ENCODE results near the gene NANOS2.

NANOS2 gene

GRCh38 chr19:45940515-45940805 is 25.9 kb upstream of the NANOS2 start:
- no peak overlapping the region for H4K8ac ChIP-seq (ENCODE audit: low read depth, low read length)
- H3K23ac ChIP-seq (ENCODE audit: low read length), result no peak overlapping the region
- H3K9ac ChIP-seq (ENCODE audit: low read length), result no peak overlapping the region
- no peak overlapping the region for H3K4me2 ChIP-seq (ENCODE audit: low read length)
- no peak overlapping the region for H3K27ac ChIP-seq (ENCODE audit: low read depth, low read length)
- no peak overlapping the region for H2BK120ac ChIP-seq (ENCODE audit: insufficient read depth, low read length, poor library complexity)
- H3K4me1 ChIP-seq (ENCODE audit: control insufficient read depth in 1 of 2, insufficient read depth in 2 of 2, low read length in 2 of 2), result no peaks in the 10 kb centered on the region
- no peak overlapping the region for H3K14ac ChIP-seq (ENCODE audit: low read length)
- H3K4me3 ChIP-seq (ENCODE audit: low read depth, low read length), result no peak overlapping the region
- no peaks in the 10 kb centered on the region for H3K27me3 ChIP-seq (ENCODE audit: insufficient read depth, low read length)
- no peaks in the 10 kb centered on the region for H3K79me1 ChIP-seq (ENCODE audit: low read length)
- H2AFZ ChIP-seq (ENCODE audit: insufficient read depth, low read length, poor library complexity), result no peak overlapping the region
- H2BK12ac ChIP-seq (ENCODE audit: low read length), result no peak overlapping the region
- no peak overlapping the region for H2BK5ac ChIP-seq (ENCODE audit: low read depth, low read length, poor library complexity)
- DNase-seq, result no peak
- no peak overlapping the region for H3K4ac ChIP-seq (ENCODE audit: low read depth, low read length)
- H3K36me3 ChIP-seq (ENCODE audit: control insufficient read depth in 1 of 2, insufficient read depth in 2 of 2, low read length in 2 of 2), result no peaks in the 10 kb centered on the region
- no peak overlapping the region for H2AK5ac ChIP-seq (ENCODE audit: low read length)
- no peak overlapping the region for H4K12ac ChIP-seq (ENCODE audit: low read depth, low read length)
- no peaks in the 10 kb centered on the region for H3K9me3 ChIP-seq (ENCODE audit: insufficient read depth, low read depth, low read length)
- no peaks in the 10 kb centered on the region for H3K79me2 ChIP-seq (ENCODE audit: control insufficient read depth, insufficient read depth, low read length, poor library complexity)
- no peak overlapping the region for H3K18ac ChIP-seq (ENCODE audit: low read length)
- WGBS (ENCODE audit: extremely low coverage, insufficient coverage, insufficient read length), result no CpG with 5 or more reads among the region's 32 CpGs
- no peak overlapping the region for H4K91ac ChIP-seq (ENCODE audit: low read depth, low read length)

DNA sequence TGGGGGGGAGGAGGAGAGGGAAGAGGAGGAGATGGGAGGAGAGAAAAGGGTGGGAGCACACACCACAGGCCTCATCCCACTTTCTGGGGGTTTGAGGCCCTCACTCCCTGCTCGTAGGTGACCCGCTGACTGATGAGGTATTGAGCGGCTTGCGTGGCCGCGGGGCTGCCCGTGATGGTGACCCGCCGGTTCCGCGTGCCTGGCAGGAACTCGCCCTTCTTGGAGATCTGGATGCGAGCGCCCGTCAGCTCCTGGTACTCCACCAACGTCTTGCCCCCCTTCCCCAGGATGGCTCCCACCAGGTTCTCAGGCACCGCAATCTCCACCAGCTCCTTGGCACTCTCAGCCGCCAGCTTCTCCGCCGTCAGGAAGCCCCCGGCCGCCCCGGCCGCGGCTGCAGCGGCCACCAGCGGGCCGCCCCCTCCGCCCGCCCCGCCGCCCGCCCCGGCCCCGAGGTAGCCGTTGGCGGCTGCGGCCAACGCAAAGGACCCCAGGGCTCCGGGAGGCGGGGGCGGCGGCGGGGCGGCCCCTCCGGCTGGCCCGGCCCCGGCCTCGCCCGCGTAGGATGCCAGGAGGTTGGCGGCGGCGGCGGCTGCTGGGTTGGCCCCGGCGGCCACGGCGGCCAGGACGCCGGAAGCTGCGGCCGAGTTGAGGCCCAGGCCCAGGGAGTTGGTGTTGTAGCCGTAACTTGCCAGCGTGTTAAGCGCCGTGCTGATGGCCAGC is 25.4 kb upstream of the NANOS2 start:
- no peaks in the 10 kb centered on the region for H3K4me1 ChIP-seq (ENCODE audit: control insufficient read depth in 1 of 2, insufficient read depth in 2 of 2, low read length in 2 of 2)
- no peak overlapping the region for H3K4me3 ChIP-seq (ENCODE audit: low read depth, low read length)
- no peak overlapping the region for H3K4me2 ChIP-seq (ENCODE audit: low read length)
- H2BK120ac ChIP-seq (ENCODE audit: insufficient read depth, low read length, poor library complexity), result no peak overlapping the region
- H2AFZ ChIP-seq (ENCODE audit: insufficient read depth, low read length, poor library complexity), result no peak overlapping the region
- H2BK5ac ChIP-seq (ENCODE audit: low read depth, low read length, poor library complexity), result no peak overlapping the region
- H4K12ac ChIP-seq (ENCODE audit: low read depth, low read length), result no peak overlapping the region
- H3K9me3 ChIP-seq (ENCODE audit: insufficient read depth, low read depth, low read length), result no peaks in the 10 kb centered on the region
- no peak overlapping the region for H2AK5ac ChIP-seq (ENCODE audit: low read length)
- H3K14ac ChIP-seq (ENCODE audit: low read length), result no peak overlapping the region
- H3K4ac ChIP-seq (ENCODE audit: low read depth, low read length), result no peak overlapping the region
- no peak overlapping the region for H3K9ac ChIP-seq (ENCODE audit: low read length)
- no peak overlapping the region for H4K8ac ChIP-seq (ENCODE audit: low read depth, low read length)
- H2BK12ac ChIP-seq (ENCODE audit: low read length), result no peak overlapping the region
- no peaks in the 10 kb centered on the region for H3K79me2 ChIP-seq (ENCODE audit: control insufficient read depth, insufficient read depth, low read length, poor library complexity)
- no peaks in the 10 kb centered on the region for H3K36me3 ChIP-seq (ENCODE audit: control insufficient read depth in 1 of 2, insufficient read depth in 2 of 2, low read length in 2 of 2)
- H3K27me3 ChIP-seq (ENCODE audit: insufficient read depth, low read length), result no peaks in the 10 kb centered on the region
- no peak overlapping the region for H4K91ac ChIP-seq (ENCODE audit: low read depth, low read length)
- no peak for DNase-seq
- no peak overlapping the region for H3K23ac ChIP-seq (ENCODE audit: low read length)
- WGBS (ENCODE audit: extremely low coverage, insufficient coverage, insufficient read length), result no CpG with 5 or more reads among the region's 67 CpGs
- no peaks in the 10 kb centered on the region for H3K79me1 ChIP-seq (ENCODE audit: low read length)
- no peak overlapping the region for H3K27ac ChIP-seq (ENCODE audit: low read depth, low read length)
- no peak overlapping the region for H3K18ac ChIP-seq (ENCODE audit: low read length)

DNA sequence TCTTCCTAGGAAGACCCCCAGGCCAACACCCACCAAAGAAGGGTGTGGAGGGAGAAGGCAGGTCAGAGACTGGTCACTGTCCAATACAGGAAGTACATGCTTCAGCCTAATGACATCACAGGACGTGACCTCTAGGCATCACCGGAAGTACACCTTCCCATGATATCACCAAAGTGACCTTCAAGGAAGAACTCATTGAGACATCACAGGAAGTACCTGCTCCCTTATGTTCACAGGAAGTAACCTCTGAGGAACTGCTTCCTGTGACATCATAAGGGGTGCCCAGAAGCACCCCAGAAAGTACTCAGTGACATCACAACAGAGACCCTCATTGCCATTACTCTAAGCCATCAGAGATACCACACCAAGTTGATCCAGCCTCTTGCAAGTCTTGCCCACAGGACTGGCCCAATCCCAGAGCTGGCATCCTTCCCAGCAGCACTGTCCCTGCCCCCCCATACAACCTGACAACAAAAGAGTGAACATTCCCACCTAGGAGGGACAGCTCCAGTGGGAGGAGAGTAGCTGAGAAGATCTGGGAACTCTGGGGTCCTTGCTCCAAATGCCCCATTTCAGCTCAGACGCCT is 24.2 kb upstream of the NANOS2 start:
- Histone ChIP-seq H3K27ac (ENCODE audit: low read depth, low read length) (no peak overlapping the region), H3K9me3 (ENCODE audit: insufficient read depth, low read depth, low read length) (peaks cover 2% of the 10 kb centered on the region), H4K91ac (ENCODE audit: low read depth, low read length) (no peak overlapping the region), H3K9ac (ENCODE audit: low read length) (no peak overlapping the region), H3K79me2 (ENCODE audit: control insufficient read depth, insufficient read depth, low read length, poor library complexity) (no peaks in the 10 kb centered on the region), H3K4me3 (ENCODE audit: low read depth, low read length) (no peak overlapping the region), H2BK5ac (ENCODE audit: low read depth, low read length, poor library complexity) (no peak overlapping the region), H3K4ac (ENCODE audit: low read depth, low read length) (no peak overlapping the region), H3K23ac (ENCODE audit: low read length) (no peak overlapping the region), H3K27me3 (ENCODE audit: insufficient read depth, low read length) (no peaks in the 10 kb centered on the region), H2AFZ (ENCODE audit: insufficient read depth, low read length, poor library complexity) (no peak overlapping the region), H2AK5ac (ENCODE audit: low read length) (no peak overlapping the region), H3K79me1 (ENCODE audit: low read length) (no peaks in the 10 kb centered on the region), H3K36me3 (ENCODE audit: control insufficient read depth in 1 of 2, insufficient read depth in 2 of 2, low read length in 2 of 2) (no peaks in the 10 kb centered on the region), H4K12ac (ENCODE audit: low read depth, low read length) (no peak overlapping the region), H3K18ac (ENCODE audit: low read length) (no peak overlapping the region), H3K4me2 (ENCODE audit: low read length) (no peak overlapping the region), H2BK120ac (ENCODE audit: insufficient read depth, low read length, poor library complexity) (no peak overlapping the region), H2BK12ac (ENCODE audit: low read length) (no peak overlapping the region), H3K14ac (ENCODE audit: low read length) (no peak overlapping the region), H3K4me1 (ENCODE audit: control insufficient read depth in 1 of 2, insufficient read depth in 2 of 2, low read length in 2 of 2) (no peaks in the 10 kb centered on the region), H4K8ac (ENCODE audit: low read depth, low read length) (no peak overlapping the region)
- WGBS (ENCODE audit: extremely low coverage, insufficient coverage, insufficient read length), result no CpG with 5 or more reads among the region's 3 CpGs
- DNase-seq, result no peak

DNA sequence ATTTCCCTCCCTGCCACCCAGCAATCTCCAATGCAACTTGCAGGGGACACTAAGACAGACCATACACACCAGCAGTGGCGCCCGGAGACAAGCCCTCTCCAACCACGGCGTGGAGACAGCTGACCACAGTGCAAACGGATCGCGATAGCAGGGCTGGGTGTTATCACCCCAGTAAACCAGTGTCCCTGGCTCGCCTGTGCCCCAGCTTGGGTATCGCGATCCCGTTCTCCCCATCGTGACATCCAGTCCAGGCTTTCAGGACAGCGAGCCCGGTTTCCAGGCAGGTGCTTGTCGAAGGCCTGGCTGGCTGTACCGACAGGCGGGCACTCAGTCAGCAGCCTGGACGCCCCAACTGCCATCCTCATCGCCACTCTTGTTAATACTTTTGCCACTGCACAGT is 20.7 kb upstream of the NANOS2 start:
- no peaks in the 10 kb centered on the region for H3K27me3 ChIP-seq (ENCODE audit: insufficient read depth, low read length)
- no peak overlapping the region for H2BK12ac ChIP-seq (ENCODE audit: low read length)
- H3K79me1 ChIP-seq (ENCODE audit: low read length), result no peaks in the 10 kb centered on the region
- no peaks in the 10 kb centered on the region for H3K4me1 ChIP-seq (ENCODE audit: control insufficient read depth in 1 of 2, insufficient read depth in 2 of 2, low read length in 2 of 2)
- H3K36me3 ChIP-seq (ENCODE audit: control insufficient read depth in 1 of 2, insufficient read depth in 2 of 2, low read length in 2 of 2), result no peaks in the 10 kb centered on the region
- H2AK5ac ChIP-seq (ENCODE audit: low read length), result no peak overlapping the region
- H3K9ac ChIP-seq (ENCODE audit: low read length), result no peak overlapping the region
- WGBS (ENCODE audit: extremely low coverage, insufficient coverage, insufficient read length), result no CpG with 5 or more reads among the region's 19 CpGs
- H2AFZ ChIP-seq (ENCODE audit: insufficient read depth, low read length, poor library complexity), result no peak overlapping the region
- H3K4me3 ChIP-seq (ENCODE audit: low read depth, low read length), result no peak overlapping the region
- H3K4ac ChIP-seq (ENCODE audit: low read depth, low read length), result no peak overlapping the region
- H3K9me3 ChIP-seq (ENCODE audit: insufficient read depth, low read depth, low read length), result peaks cover 2% of the 10 kb centered on the region
- H4K8ac ChIP-seq (ENCODE audit: low read depth, low read length), result no peak overlapping the region
- H3K27ac ChIP-seq (ENCODE audit: low read depth, low read length), result no peak overlapping the region
- H3K18ac ChIP-seq (ENCODE audit: low read length), result no peak overlapping the region
- no peak overlapping the region for H3K4me2 ChIP-seq (ENCODE audit: low read length)
- no peak overlapping the region for H3K23ac ChIP-seq (ENCODE audit: low read length)
- H2BK5ac ChIP-seq (ENCODE audit: low read depth, low read length, poor library complexity), result no peak overlapping the region
- no peak overlapping the region for H3K14ac ChIP-seq (ENCODE audit: low read length)
- H4K91ac ChIP-seq (ENCODE audit: low read depth, low read length), result no peak overlapping the region
- no peak for DNase-seq
- H2BK120ac ChIP-seq (ENCODE audit: insufficient read depth, low read length, poor library complexity), result no peak overlapping the region
- H3K79me2 ChIP-seq (ENCODE audit: control insufficient read depth, insufficient read depth, low read length, poor library complexity), result no peaks in the 10 kb centered on the region
- H4K12ac ChIP-seq (ENCODE audit: low read depth, low read length), result no peak overlapping the region
